H9 (cell line): Measurements from ENCODE around the gene RCAN2. TPM values are rescaled to one million over a fixed set of nuclear protein-coding genes. Genes with fewer than 3 reads are reported as not detected.

Experiments used
- DNase-seq: peaks from one replicate; pipeline ENCODE4 v3.0.0-alpha.2; 2017
- H2AFZ ChIP-seq: one replicate; pipeline ENCODE4 v1.6.1; 2013; ENCODE audit warnings: mild to moderate bottlenecking, low read length, control low read depth, moderate library complexity
- H2AK5ac ChIP-seq: 2 replicates; pipeline ENCODE4 v1.6.1; 2013; ENCODE audit warnings: low read length, control low read depth, mixed read lengths; ENCODE audit not compliant: insufficient read length
- H2BK120ac ChIP-seq: one replicate; pipeline ENCODE4 v1.6.1; 2013; ENCODE audit warnings: low read depth, mild to moderate bottlenecking, low read length, control low read depth, inconsistent platforms; ENCODE audit not compliant: poor library complexity, severe bottlenecking
- H2BK12ac ChIP-seq: 2 replicates; pipeline ENCODE4 v1.6.1; 2013; ENCODE audit warnings: low read length, control low read depth, mixed read lengths, low read depth; ENCODE audit not compliant: insufficient read length
- H2BK15ac ChIP-seq: 2 replicates; pipeline ENCODE4 v1.6.1; 2013; ENCODE audit warnings: low read depth, low read length, control low read depth
- H2BK20ac ChIP-seq: one replicate; pipeline ENCODE4 v1.6.1; 2013; ENCODE audit warnings: low read depth, mild to moderate bottlenecking, low read length, control low read depth, inconsistent platforms; ENCODE audit not compliant: poor library complexity, severe bottlenecking
- H2BK5ac ChIP-seq: 2 replicates; pipeline ENCODE4 v1.6.1; 2013; ENCODE audit warnings: low read length, control low read depth, mixed read lengths; ENCODE audit not compliant: insufficient read length
- H3K14ac ChIP-seq: 2 replicates; pipeline ENCODE4 v1.6.1; 2013; ENCODE audit warnings: low read length, control low read depth; ENCODE audit not compliant: insufficient read depth
- H3K18ac ChIP-seq: 2 replicates; pipeline ENCODE4 v1.6.1; 2013; ENCODE audit warnings: low read depth, mild to moderate bottlenecking, mixed read lengths, low read length, control low read depth; ENCODE audit not compliant: insufficient read length
- H3K23ac ChIP-seq: 2 replicates; pipeline ENCODE4 v1.6.1; 2013; ENCODE audit warnings: low read length, control low read depth, mixed read lengths, low read depth; ENCODE audit not compliant: insufficient read length
- H3K23me2 ChIP-seq: 2 replicates; pipeline ENCODE4 v1.6.1; 2013; ENCODE audit warnings: low read depth, mild to moderate bottlenecking, mixed read lengths, low read length, control low read depth; ENCODE audit not compliant: insufficient read length, poor library complexity, severe bottlenecking
- H3K27ac ChIP-seq: 2 replicates; pipeline ENCODE4 v1.5.1; 2013; ENCODE audit warnings: low read length, control low read depth, mixed read lengths, low read depth; ENCODE audit not compliant: insufficient read length
- H3K27me3 ChIP-seq: 2 replicates; pipeline ENCODE4 v1.6.1; 2013; ENCODE audit warnings: low read length, control low read depth, inconsistent platforms; ENCODE audit not compliant: insufficient read depth
- H3K4ac ChIP-seq: 2 replicates; pipeline ENCODE4 v1.6.1; 2013; ENCODE audit warnings: low read depth, mild to moderate bottlenecking, control low read depth, inconsistent platforms, low read length, moderate library complexity
- H3K4me1 ChIP-seq: 2 replicates; pipeline ENCODE4 v1.6.1; 2013; ENCODE audit warnings: low read length, control low read depth, inconsistent platforms; ENCODE audit not compliant: insufficient read depth
- H3K4me2 ChIP-seq: 2 replicates; pipeline ENCODE4 v1.6.1; 2013; ENCODE audit warnings: low read length, control low read depth, mixed read lengths; ENCODE audit not compliant: insufficient read length, insufficient read depth
- H3K56ac ChIP-seq: 2 replicates; pipeline ENCODE4 v1.6.1; 2013; ENCODE audit warnings: low read depth, mild to moderate bottlenecking, mixed read lengths, low read length, control low read depth; ENCODE audit not compliant: insufficient read length
- H3K79me1 ChIP-seq: 2 replicates; pipeline ENCODE4 v1.6.1; 2013; ENCODE audit warnings: low read depth, mild to moderate bottlenecking, moderate library complexity, low read length, control low read depth, inconsistent platforms; ENCODE audit not compliant: insufficient read depth, poor library complexity, severe bottlenecking
- H3K79me2 ChIP-seq: 2 replicates; pipeline ENCODE4 v1.6.1; 2013; ENCODE audit warnings: low read length, control low read depth, inconsistent platforms; ENCODE audit not compliant: insufficient read depth
- H3K9ac ChIP-seq: 2 replicates; pipeline ENCODE4 v1.6.1; 2013; ENCODE audit warnings: low read length, control low read depth, mixed read lengths; ENCODE audit not compliant: insufficient read length; ENCODE audit errors: extremely low read depth
- H3K9me3 ChIP-seq: one replicate; pipeline ENCODE4 v1.6.1; 2013; ENCODE audit warnings: low read depth, low read length, inconsistent platforms; ENCODE audit not compliant: control insufficient read depth
- H3T11ph ChIP-seq: one replicate; pipeline ENCODE4 v1.6.1; 2013; ENCODE audit warnings: mild to moderate bottlenecking, low read length, control low read depth, inconsistent platforms
- H4K20me1 ChIP-seq: one replicate; pipeline ENCODE4 v1.6.1; 2013; ENCODE audit not compliant: control insufficient read depth, insufficient read length, insufficient read depth
- H4K5ac ChIP-seq: 2 replicates; pipeline ENCODE4 v1.6.1; 2013; ENCODE audit warnings: low read depth, mild to moderate bottlenecking, mixed read lengths, low read length, control low read depth; ENCODE audit not compliant: insufficient read length
- H4K8ac ChIP-seq: replicated peaks from 2 replicates; pipeline ENCODE4 v1.6.1; 2013; ENCODE audit warnings: low read length, control low read depth, mixed read lengths, low read depth; ENCODE audit not compliant: insufficient read length
- H4K91ac ChIP-seq: 2 replicates; pipeline ENCODE4 v1.6.1; 2013; ENCODE audit warnings: low read depth, mild to moderate bottlenecking, moderate library complexity, mixed read lengths, low read length, control low read depth; ENCODE audit not compliant: insufficient read length
- H3K27ac Mint-ChIP-seq, 3 experiments: 2 replicates in 2 of 3; 3 replicates in 1 of 3; pipeline ENCODE4 v1.8.0; 2020 to 2021; ENCODE audit warnings: mixed read lengths in 3 of 3, mild to moderate bottlenecking in 1 of 3, moderate library complexity in 1 of 3
- H3K27me3 Mint-ChIP-seq: 2 replicates; pipeline ENCODE4 v1.8.0; 2021; ENCODE audit warnings: low read depth, mild to moderate bottlenecking, moderate library complexity, mixed read lengths
- H3K36me3 Mint-ChIP-seq, 3 experiments: 2 replicates in 2 of 3; 3 replicates in 1 of 3; pipeline ENCODE4 v1.8.0; 2020 to 2021; ENCODE audit warnings: low read depth in 3 of 3, mixed read lengths in 3 of 3; ENCODE audit not compliant: insufficient read depth in 1 of 3
- H3K4me1 Mint-ChIP-seq, 2 experiments: 2 replicates each; pipeline ENCODE4 v1.8.0; 2020; ENCODE audit warnings: mixed read lengths in 2 of 2
- H3K4me3 Mint-ChIP-seq, 2 experiments: 2 replicates in 1 of 2; 3 replicates in 1 of 2; pipeline ENCODE4 v1.8.0; 2020 to 2021; ENCODE audit warnings: mild to moderate bottlenecking in 2 of 2, mixed read lengths in 2 of 2, moderate library complexity in 1 of 2
- H3K9me3 Mint-ChIP-seq, 2 experiments: 2 replicates in 1 of 2; 3 replicates in 1 of 2; pipeline ENCODE4 v1.8.0; 2020; ENCODE audit warnings: mild to moderate bottlenecking in 2 of 2, mixed read lengths in 2 of 2, moderate library complexity in 1 of 2
- whole genome bisulfite sequencing: extraction: QIAGEN DNeasy Blood & Tissue Kit; methylation state at CpG from one replicate; pipeline ENCODE4 v1.1.7; 2013; ENCODE audit warnings: missing lambda C conversion rate, low lambda C conversion rate, mixed read lengths; ENCODE audit not compliant: insufficient read length; ENCODE audit errors: extremely low coverage; 5-methylcytosine and 5-hydroxymethylcytosine counted together
- total RNA-seq: library from RNA; stranded (reverse); gene quantifications from 2 replicates; pipeline ENCODE4 v1.2.1, GENCODE V29; 2021
- TF ChIP-seq, protein P1 (sequence below): fragments of 200-600 bp; sonication (generic); conservative IDR thresholded peaks from 3 replicates; pipeline ENCODE4 v1.8.0; 2021; ENCODE audit warnings: antibody characterized with exemption, mild to moderate bottlenecking

Gene RCAN2
- total RNA-seq, 1 experiment from 2014 or later: 3.0 TPM

DNA sequence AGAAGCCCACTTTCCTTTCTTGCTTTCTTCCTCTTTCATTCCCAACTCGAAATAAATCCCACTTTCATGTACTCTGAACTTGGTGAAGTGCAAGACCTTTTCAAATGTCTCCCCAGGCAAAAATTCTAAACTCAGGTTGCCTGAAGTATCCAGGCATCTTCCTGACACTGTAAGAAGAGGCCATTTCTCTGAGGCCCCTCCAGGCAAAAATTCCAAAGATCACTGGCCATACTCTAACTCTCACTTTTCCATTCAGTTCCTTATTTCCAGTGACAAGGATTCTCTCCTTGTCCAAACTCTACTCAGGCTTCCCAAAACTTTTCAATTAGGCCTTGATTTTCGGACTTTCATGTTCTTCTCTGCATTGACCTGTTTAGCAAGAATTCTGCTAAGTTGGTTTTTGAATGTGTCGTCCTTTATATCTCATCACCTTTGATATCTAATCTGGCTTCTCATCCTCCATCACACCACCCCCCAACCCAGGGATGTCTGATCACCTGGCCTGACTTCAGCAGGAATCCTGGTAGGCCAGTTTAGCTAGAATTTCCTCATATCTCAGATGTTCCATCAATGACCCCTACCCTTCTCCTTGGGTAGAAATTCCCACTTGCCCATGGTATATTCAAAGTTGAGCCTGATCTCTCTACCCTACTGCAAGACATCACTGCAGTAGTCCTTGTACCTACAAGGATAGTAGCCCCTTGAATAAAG lies 124.9 kb downstream of the RCAN2 start:
- H3K4me1 Mint-ChIP-seq: no peaks in the 10 kb centered on the region
- Histone ChIP-seq H2BK15ac (no peak overlapping the region), H3K4ac (no peak overlapping the region), H3K79me2 (no peaks in the 10 kb centered on the region), H3K56ac (no peak overlapping the region), H2BK20ac (no peak overlapping the region), H2BK5ac (no peak overlapping the region), H3K23me2 (no peaks in the 10 kb centered on the region), H2AK5ac (no peak overlapping the region), H2BK12ac (no peak overlapping the region), H3K4me2 (no peak overlapping the region), H3K79me1 (no peaks in the 10 kb centered on the region), H3K23ac (no peak overlapping the region), H2BK120ac (no peak overlapping the region), H3K18ac (no peak overlapping the region), H3K4me1 (no peaks in the 10 kb centered on the region), H3T11ph (no peak overlapping the region), H4K8ac (no peak overlapping the region), H4K20me1 (no peaks in the 10 kb centered on the region), H3K9me3 (no peaks in the 10 kb centered on the region), H4K91ac (no peak overlapping the region), H4K5ac (no peak overlapping the region), H3K14ac (no peak overlapping the region), H2AFZ (no peak overlapping the region), H3K27me3 (no peaks in the 10 kb centered on the region), H3K27ac (no peak overlapping the region), H3K9ac (no peak overlapping the region)
- H3K36me3 Mint-ChIP-seq: no peaks in the 10 kb centered on the region
- no peak for DNase-seq
- TF ChIP-seq, protein P1, sequence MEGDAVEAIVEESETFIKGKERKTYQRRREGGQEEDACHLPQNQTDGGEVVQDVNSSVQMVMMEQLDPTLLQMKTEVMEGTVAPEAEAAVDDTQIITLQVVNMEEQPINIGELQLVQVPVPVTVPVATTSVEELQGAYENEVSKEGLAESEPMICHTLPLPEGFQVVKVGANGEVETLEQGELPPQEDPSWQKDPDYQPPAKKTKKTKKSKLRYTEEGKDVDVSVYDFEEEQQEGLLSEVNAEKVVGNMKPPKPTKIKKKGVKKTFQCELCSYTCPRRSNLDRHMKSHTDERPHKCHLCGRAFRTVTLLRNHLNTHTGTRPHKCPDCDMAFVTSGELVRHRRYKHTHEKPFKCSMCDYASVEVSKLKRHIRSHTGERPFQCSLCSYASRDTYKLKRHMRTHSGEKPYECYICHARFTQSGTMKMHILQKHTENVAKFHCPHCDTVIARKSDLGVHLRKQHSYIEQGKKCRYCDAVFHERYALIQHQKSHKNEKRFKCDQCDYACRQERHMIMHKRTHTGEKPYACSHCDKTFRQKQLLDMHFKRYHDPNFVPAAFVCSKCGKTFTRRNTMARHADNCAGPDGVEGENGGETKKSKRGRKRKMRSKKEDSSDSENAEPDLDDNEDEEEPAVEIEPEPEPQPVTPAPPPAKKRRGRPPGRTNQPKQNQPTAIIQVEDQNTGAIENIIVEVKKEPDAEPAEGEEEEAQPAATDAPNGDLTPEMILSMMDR: no peak
- no peaks in the 10 kb centered on the region; the same call in none of the 2 replicates for H3K27me3 Mint-ChIP-seq
- H3K9me3 Mint-ChIP-seq: peaks cover 0 to 3% of the 10 kb centered on the region in 2 experiments; a peak in 2 of 5 replicates
- no peak overlapping the region for H3K4me3 Mint-ChIP-seq
- 100% methylated on average over 1 of the region's 3 CpGs for WGBS
- H3K27ac Mint-ChIP-seq: peak overlapping the region in 1 of 3 experiments; percentile 38; a peak in 1 of 7 replicates
